Measurements from ENCODE around the gene SNRPN. TPM values are rescaled to one million over a fixed set of nuclear protein-coding genes. Genes with fewer than 3 reads are reported as not detected.

SNRPN gene
- total RNA-seq, 4 donors from 2014 or later: 31.3 to 48.1 (median 42.7) TPM

GRCh38 chr15:24940236-24940635 lies 14.6 kb upstream of the SNRPN start:
- TF ChIP-seq, protein P1, sequence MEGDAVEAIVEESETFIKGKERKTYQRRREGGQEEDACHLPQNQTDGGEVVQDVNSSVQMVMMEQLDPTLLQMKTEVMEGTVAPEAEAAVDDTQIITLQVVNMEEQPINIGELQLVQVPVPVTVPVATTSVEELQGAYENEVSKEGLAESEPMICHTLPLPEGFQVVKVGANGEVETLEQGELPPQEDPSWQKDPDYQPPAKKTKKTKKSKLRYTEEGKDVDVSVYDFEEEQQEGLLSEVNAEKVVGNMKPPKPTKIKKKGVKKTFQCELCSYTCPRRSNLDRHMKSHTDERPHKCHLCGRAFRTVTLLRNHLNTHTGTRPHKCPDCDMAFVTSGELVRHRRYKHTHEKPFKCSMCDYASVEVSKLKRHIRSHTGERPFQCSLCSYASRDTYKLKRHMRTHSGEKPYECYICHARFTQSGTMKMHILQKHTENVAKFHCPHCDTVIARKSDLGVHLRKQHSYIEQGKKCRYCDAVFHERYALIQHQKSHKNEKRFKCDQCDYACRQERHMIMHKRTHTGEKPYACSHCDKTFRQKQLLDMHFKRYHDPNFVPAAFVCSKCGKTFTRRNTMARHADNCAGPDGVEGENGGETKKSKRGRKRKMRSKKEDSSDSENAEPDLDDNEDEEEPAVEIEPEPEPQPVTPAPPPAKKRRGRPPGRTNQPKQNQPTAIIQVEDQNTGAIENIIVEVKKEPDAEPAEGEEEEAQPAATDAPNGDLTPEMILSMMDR (IDR thresholded peaks at IDR 0.05; ENCODE audit: low read depth): no peak

DNA sequence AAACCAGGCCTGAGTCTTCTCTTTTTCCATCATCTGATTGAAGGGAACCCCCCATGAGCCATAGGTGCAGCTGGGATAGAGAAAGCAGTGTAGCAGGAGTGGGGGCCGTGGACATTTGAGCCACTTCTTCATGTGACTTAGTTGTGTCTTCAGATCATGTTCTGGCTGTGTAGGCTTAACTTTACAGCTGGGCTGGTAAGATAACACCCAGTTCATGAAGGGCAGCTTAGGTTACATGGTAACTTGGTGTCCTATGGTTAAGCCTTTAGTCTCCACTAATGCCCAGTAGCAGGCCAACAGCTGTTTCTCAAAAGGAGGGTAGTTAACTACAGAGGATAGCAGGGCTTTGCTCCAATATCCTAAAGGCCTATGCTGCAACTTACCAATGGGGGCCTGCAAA lies 11.4 kb upstream of the SNRPN start:
- TF ChIP-seq, protein P1 (IDR thresholded peaks at IDR 0.05; ENCODE audit: low read depth): no peak

GRCh38 chr15:24944954-24945353 lies 9.8 kb upstream of the SNRPN start:
- TF ChIP-seq, protein P1 (IDR thresholded peaks at IDR 0.05; ENCODE audit: low read depth): no peak

- TF ChIP-seq, protein P1 (IDR thresholded peaks at IDR 0.05; ENCODE audit: low read depth): no peak
Measured at GRCh38 chr15:24945711-24946110, 9.1 kb upstream of the SNRPN start.

DNA sequence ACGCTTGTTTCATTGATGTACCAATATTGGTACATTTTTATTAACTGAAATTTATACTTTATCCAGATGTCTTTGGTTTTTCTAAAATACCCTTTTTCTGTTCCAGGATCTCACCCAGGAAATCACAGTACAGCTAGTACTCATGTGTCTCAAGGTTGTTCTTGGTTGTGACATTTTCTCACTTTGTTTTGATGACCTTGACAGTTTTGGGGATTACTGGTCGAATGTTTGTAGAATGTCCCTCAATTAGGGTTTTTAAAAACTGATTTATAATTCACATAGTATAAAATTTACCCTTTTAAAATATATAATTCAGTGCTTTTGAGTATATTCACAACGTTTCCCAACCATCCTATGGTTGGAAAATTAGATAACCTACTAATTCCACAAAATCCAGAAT lies 6.3 kb upstream of the SNRPN start:
- TF ChIP-seq, protein P1 (IDR thresholded peaks at IDR 0.05; ENCODE audit: low read depth): no peak

DNA sequence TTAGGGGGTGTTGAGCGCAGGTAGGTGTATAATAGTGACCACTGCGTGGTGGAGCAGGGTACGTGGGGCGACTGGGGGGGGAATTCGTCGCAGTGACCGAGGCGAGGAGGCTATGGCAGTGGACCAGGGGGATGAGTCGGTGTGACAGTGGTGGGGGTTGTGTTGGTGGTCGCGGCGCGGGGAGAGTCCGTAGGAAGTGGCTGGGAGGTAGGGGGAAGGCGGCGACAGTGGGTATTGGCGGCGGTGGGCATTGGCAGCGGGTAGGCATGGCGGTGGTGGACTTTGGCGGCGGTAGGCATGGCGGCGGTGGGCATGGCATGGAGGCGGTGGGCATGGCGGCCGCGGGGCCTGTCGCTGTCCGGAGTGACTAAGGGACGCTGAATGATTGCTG lies 739 bp downstream of the SNRPN start:
- TF ChIP-seq, protein P1 (IDR thresholded peaks at IDR 0.05; ENCODE audit: low read depth): no peak

DNA sequence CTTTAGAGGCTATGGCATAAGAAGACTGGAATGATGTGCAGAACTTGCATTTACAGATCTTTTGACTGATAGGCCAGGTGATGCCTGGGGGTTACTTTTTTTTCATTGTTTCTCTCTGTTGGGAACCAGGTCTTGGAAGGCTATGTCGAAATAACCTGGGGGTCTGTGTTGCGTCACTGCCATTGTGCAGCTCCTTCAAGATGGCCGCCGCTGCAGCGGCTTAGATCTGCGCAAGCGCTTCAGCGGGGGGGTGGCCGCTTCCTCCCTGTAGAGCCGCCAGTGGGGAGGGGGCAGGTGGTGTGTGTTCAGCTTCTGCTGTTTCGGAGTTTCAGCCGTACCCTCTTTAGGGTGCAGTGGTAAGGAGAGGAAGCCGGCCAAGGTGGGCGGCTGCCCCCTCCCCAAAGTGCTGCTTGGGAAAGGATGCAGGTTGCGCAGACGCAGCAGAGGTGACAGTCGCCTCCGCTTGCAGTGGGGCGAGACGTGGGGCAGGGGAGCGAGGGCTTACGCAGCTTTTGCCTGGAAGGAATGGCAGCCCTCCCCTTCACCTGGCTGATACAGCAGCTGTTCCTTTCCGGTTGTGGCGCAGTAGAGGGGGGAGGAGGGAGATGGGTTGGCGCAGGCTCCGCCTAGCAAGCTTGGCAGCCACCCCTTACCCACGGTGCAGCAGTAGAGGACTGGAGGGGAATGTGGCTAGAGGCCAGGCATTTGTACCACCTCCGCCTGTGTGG lies 1.5 kb downstream of the SNRPN start:
- TF ChIP-seq, protein P1 (IDR thresholded peaks at IDR 0.05; ENCODE audit: low read depth): no peak
